ENCODE data around the gene HERC4.
"Not testable (repeated sequence)": the region's sequence is repeated elsewhere in the genome, so short reads cannot be mapped to it uniquely, and the experiment has no call there.

HERC4 gene

DNA sequence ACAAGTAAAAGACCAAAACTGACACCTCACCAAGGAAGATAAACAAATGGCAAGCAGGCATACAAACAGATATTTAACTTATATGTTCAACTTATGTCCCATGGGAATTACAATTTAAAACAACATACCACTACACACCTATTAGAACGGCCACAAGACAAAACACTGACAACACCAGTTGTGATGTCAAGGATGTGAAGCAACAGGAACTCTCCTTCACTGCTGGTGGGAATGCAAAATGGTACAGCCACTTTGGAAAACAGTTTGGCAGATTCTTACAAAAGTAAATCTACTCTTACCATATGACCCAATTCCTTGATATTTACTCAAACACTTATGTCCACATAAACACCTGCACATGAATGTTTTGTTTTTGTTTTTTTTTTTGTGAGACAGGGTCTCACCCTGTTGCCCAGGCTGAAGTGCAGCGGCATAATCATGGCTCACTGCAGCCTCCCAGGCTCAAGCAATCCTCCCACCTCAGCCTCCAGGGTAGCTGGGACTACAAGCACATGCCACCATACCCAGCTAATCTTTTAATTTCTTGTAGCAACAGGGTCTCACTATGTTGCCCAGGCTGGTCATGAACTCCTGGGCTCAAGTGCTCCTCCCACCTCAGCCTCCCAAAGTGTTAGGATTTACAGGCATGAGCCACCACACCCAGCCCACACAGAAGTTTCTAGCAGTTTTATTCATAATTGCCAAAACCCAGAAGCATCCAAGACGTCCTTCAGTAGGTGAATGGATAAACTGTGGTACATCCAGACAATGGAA lies 27.3 kb downstream of the HERC4 start:
- DNase-seq, result no peak

DNA sequence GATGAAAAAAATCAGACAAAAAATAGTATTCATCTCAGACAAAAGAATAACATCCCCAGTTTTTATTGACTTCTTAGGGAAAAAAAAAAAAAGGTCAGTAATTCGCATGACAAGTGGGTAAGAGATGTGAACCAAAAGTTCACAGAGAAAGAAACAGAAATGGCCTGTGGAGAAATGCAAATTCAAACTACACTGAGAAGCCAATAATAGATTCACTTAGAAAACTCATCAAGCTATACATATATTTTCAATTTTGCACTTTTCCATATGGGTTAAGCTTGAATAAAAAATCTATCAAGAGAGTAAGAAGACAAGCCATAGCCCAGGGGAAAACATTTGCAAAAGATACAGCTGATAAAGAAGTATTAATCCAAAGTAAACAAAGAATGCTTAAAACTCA lies 28.0 kb downstream of the HERC4 start:
- no peak for DNase-seq

DNA sequence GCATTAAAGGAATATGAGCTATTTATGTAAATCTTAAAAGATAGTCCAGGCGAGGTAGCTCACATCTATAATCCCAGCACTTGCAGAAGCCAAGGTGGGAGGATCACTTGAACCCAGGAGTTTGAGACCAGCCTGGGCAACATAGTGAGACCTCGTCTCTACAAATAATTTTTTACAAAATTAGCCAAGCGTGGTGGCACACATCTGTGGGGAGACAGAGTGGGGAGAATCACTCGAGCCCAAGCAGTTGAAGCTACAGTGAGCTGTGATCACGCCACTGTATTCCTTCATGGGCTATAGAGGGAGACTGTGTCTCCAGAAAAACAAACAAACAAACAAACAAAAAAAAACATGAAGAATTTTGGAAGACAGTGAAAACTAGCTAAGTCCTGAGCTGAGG lies 28.4 kb downstream of the HERC4 start:
- DNase-seq, result no peak

DNA sequence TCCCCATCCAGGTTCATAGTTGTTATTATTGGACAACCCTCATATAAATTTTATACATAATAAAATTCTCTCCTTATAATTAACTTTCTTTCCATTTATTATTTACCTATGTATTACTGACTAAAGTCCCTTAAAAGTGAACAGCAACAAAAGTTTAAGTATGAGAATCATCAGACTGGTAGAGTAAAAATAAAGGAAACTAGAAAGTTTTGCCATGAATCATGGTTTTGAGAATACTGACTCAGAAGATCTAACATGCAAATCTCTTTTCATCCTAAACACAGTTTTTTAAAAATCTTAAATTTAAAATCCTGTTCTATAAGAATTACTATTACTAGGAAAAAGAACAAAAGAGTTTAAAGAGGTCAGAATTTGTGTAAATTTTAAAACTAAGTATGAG lies 32.1 kb downstream of the HERC4 start:
- no peak for DNase-seq

DNA sequence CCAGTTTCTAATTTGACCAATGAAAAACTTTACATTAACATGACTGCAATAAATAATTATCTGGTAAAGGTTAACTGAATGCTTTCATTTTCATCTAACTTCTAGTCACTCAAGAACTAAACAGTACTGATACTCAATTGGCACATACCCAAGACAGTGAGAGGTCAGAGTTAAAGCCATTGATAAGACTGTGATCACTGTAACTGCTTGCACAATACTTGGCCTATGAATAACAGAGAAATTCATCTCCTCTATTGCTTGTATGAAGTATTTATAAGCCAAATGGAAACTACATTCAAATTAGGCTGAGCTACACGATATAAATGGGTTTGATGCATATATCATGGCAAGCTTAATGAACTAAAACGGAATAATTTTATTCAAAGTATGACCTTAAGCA lies 43.0 kb downstream of the HERC4 start:
- no peak for DNase-seq

DNA sequence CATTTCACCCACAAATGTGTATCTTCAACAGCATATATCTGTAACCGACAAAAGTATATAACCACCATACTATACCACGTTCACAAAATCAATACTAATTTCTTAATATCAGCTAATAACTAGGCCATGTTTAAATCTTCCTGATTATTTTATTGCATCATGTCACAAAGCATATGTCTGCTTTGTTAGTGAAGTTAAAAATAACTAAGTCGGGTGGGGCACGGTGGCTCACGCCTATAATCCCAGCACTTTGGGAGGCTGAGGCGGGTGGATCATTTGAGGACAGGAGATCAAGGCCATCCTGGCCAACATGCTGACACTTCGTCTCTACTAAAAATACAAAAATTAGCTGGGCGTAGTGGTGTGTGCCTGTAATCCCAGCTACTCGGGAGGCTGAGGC lies 47.7 kb downstream of the HERC4 start:
- no peak for DNase-seq

DNA sequence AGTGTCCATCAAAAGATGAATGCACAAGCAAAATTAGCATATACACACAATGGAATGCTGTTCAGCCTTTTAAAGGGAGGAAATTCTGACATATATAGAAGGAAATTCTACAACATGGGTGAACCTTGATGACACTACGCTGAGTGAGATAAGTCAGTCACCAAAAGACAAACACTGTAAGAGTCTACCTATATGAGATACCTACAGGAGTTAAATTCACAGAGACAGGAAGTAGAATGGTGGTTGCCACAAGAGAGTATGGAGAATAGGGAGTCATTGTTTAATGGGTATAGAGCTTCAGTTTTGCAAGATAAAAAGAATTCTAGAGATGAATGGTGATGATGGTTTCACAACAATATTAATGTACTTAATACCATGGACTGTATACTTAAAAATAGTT lies 51.8 kb downstream of the HERC4 start:
- DNase-seq, result no peak

DNA sequence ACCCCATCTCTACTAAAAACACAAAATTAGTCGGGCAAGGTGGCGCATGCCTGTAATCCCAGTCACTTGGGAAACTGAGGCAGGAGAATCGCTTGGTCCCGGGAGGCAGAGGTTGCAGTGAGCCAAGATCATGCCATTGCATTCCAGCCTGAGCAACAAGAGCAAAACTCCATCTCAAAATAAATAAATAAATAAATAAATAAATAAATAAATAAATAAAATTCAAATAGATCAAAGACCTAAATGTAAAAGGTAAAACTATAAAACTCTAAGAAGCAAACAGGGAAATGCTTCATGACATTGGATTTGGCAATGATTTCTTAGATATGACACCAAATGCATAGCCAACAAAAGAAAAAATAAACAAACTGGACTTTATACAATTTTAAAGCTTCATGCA lies 52.8 kb downstream of the HERC4 start:
- DNase-seq, result not testable (repeated sequence)

DNA sequence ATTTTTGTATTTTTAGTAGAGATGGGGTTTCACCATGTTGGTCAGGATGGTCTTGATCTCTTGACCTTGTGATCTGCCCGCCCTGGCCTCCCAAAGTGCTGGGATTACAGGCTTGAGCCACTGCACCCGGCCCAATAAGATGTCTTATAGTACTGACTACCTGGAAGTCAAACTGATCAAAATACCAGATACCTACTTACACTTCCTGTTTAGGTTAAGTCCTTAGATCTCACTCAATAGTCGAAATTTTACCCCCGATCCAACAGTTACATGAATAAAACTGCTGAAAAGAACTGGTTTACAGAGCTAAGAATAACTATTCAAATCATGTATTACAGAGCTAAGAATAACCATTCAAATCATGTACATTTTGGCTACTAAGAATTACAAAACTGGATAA lies 58.6 kb downstream of the HERC4 start:
- not testable (repeated sequence) for DNase-seq

DNA sequence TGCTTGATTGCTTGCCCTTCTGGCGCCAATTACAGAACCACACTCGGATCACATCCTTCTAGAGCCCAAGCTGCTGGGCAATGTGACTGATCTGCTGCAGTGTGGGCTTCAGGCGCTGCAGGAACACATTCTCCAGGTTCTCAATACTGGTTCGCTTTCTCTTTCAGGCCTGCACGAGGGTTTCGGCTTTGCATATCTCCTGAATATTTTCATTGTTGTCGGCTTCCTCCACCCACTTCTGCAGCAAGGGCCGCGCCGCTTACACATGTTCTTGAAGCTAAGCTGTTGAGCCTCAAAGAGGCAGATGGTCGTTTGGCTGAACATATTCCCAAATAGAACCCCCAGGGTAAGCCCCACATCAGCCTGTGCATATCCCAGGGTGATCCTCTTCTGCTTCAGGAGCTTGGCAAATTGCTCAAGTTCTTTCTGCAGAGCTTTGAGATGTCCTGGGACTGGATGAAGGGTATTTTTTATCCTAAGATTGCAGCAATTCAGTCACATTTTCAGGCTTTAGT lies 64.6 kb downstream of the HERC4 start:
- no peak for DNase-seq

DNA sequence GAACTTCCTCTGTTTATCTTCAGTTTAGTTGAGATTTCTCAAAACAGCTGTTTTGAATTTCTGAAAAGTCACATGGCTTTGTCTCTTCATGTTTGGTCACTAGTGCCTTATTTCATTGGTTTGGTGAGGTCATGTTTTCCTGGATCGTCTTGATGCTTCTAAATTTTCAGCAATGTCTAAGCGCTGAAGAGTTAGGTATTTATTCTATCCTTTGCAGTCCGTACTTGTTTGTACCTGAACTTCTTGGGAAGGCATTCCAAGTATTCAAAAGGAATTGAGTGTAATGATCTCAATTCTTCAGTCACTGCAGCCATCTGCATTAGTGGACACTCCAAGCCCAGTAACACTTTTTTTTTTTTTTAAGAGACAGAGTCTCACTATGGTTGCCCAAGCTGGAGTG lies 67.7 kb downstream of the HERC4 start:
- no peak for DNase-seq

DNA sequence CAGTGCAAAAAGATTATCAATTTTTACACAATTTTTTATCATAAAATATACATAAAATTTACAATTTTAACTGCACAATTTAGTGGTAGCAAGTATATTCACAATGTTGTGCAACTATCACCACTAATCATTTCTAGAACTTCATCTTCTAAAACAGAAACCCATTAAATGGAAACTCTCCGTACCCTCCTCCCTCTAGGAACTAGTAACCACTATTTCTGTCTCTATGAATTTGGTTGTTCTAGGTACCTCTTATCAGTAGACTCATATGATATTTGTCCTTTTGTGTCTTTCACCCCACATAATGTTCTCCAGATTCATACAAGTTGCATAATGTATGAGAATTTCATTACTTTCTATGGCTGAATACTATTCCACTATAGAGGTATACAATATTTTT lies 73.5 kb downstream of the HERC4 start:
- no peak for DNase-seq

DNA sequence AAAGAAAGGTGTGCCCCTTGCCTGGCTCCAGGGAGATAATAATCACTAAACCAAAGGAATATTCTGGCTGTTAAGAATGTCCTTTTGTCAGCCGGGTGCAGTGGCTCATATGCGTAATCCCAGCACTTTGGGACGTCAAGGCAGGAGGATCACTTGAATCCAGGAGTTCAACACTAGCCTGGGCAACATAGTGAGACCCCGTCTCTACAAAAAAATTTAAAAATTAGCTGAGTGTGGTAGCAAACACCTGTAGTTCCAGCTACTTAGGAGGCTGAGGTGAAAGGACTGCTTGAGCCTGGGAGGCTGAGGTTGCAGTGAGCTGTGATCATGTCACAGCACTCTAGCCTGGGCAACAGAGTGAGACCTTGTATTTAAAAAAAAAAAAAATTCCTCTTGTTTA lies 74.1 kb downstream of the HERC4 start:
- DNase-seq, result no peak

DNA sequence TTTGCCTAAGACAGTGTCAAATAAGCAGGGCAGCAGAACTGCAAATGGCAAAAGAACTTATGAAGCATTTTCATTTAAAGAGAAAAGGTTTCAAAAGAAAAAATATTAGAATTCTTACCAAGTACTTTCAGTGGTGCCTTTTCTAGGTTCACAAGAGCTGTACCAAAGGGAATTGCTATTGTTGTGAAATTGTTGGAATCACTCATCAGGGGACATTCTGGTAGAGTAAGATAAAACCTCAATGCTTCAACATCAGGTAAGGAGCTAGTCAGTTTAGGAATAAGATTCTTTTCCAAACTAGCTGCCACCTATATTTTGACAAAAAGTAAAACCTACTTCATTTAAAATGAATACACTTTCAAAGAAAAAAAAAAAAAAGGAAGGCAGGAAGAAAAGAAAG lies 85.0 kb downstream of the HERC4 start:
- DNase-seq, result no peak

DNA sequence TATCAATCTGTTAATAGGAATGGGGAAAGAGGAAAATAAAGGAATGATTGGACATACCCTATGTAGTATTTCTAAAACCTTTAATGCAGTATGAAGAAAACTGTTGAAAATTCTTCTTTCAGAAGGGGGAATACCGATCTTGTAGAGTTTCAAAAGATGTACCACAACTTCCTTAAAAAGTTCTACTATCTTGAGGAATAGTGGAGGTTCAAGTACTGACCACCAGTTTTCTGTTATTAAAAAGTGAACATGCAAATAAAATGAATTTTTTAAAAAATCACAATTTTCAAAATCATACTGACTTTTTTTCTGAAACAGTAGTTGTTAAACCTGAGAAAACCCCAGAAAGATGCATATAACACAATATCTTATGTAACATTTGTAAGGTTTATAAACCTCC lies 86.5 kb downstream of the HERC4 start:
- DNase-seq, result no peak

DNA sequence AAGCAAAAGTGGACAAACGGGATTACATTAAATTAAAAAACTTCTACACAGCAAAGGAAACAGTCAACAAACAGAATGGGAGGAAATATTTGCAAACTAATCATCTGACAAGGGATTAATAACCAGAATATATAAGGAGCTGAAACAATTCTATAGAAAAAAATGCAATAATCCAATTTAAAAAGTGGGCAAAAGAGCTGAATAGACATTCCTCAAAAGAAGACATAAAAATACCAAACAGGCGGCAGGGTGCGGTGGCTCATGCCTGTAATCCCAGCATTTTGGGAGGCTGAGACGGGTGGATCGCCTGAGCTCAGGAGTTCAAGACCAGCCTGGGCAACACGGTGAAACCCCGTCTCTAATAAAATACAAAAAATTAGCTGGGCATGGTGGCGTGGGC lies 92.5 kb downstream of the HERC4 start:
- not testable (repeated sequence) for DNase-seq

DNA sequence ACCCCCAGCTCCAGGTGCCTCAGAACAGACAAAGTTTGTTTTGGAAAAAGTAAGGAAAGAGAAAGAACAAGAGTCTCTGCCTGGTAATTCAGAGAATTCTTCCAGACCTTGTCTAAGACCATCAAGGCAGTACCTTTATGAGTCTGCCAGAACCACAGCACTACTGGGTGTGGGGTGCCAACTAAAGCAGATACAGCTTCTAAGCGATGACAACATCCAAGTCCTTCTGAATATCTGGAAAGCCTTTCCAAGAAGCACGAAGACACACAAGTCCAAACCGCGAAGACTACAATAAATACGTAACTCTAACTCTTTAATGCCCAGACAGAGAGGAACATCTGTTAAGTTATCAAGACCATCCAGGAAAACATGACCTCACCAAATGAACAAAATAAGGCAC lies 96.3 kb downstream of the HERC4 start:
- DNase-seq, result no peak

DNA sequence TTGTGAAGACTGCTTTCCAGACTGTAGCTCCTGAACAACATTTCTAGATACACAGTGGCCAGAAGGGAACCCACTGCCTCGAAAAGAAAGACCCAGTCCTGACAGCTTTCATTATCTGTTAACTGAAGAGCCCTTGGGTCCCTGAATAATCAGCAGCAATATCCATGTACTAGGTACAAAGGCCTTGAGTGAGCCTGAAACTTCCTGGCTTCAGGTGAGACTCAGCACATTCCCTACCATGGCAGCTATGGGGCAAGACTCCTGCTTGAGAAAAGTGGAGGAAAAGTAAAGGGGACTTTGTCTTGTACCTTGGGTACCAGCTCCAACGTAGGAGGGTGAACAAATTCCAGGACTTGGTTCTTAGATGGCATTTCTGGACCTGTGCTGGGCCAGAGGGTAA lies 97.8 kb downstream of the HERC4 start:
- DNase-seq, result no peak

DNA sequence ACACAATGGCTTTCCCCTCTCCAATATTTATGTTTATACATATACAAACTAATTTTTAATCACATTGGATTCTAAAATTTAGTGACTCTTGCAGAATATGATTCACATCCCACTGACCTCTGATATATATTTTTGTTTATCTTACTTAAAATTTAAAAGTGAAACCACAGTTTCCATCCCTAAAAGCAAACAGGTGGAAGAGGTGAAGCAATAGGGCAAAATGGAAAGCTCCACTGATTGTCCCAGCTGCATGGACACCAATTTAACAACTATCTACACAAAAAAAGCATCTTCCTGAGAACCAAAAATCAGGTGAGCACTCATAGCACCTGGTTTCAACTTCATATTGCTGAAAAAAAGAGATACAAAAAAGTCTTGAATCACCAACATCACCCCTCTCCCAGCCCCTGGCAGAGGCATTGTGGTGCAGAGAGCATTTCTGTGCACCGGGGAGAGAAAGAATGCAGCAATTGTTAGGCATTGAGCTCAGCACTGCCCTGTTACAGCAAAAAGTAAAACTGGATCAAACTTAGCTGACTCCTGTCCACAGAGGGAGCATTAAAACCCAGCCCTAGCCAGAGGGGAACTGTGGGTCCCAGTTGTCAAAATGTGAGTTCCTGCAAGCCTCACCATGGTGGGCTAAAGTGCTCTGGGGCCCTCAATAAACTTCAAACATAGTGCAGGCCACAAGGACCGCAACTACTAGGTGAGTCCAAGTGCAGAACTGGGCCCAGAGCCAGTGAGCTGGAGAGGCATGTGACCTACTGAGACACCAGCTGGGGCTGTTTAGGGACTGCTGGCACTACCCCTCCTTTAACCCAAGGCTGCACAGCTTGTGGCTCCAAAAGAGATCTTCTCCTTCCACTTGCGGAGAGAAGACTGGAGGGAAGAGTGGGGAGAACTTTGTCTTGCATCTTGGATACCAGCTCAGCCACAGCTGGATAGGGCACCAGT lies 98.5 kb downstream of the HERC4 start:
- DNase-seq, result no peak

DNA sequence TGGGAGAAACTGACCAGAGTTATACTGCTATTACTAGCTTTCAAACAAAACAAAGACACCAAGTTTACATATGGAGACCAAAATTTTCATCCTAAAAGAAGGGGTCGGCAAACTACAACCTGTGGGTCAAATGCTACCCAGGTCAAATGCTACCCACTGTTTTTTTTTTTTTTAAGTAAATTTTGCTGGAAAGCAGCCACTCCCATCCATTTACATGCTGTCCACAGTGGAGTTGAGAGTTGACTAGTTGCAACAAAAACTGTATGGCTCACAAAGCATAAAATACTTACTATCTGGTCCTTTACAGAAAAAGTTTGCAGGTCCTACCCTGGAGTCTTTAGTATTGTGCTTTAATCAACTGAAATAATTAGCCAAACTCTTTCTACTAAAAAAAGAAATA lies 99.2 kb downstream of the HERC4 start:
- no peak for DNase-seq

DNA sequence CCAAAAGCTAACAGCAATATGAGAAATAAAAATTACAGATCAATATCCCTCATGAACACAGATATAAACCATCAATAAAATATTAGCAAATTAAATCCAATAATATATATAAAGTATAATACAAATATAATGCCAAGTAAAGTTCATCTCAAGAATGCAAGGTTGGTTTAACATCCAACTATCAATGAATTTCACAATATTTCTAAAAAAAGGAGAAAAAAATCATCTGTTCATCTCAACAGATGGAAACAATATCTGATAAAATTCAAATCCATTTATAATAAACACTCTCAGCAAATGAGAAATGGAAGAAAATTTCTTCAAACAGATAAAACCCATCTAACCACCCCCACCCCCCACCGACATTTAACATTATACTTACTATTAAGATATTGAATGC lies 103.8 kb downstream of the HERC4 start:
- no peak for DNase-seq

DNA sequence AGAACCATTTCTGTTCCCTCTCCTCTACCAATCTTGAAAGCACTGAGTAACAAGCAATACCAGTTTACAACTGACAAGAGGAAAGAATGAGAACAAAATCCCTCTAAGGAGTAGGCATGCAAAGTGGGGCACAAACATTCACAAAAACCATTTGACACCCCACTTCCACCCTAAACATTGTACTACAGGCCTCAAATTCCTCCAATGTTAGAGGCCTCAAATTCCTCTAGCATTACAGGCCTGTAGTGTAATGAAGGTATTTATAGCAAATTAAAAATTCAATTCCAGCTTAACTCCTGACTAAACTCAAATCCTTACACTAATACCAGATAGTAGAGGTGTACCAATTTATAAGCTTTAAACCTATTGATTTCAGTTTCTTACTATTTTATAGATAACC lies 105.2 kb downstream of the HERC4 start:
- no peak for DNase-seq

DNA sequence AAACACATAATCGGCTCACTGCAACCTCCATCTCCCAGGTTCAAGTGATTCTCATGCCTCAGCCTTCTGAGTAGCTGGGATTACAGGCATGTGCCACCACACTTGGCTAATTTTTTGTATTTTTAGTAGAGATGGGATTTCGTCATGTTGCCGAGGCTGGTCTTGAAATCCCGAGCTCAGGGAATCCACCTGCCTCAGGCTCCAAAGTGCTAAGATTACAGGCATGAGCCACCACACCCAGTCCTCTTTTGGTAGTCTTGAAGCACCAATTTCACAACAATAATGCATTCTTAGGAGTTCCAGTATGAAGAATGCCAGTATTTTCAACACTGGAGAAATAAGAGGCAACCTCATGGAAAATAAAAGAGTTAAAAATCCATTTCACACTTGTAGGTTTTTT lies 109.0 kb downstream of the HERC4 start:
- DNase-seq, result not testable (repeated sequence)

DNA sequence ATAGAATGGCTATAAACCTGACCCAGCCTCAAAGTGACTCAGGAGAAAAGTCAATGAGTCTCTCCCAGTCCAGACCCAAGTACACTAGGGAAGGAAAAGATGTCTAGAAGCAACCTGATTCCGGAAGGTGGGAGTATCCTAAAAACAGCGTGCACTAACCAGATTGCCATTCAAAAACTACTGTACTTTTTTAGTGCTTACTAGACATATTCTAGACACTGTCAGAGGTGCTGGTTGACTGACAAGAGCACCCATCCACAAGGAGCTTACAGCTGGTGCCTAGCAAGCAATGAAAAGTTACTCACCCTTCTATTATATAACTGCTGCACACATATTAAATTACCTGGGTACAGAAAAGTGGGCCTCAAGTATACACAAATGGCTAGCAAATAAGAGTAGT lies 109.6 kb downstream of the HERC4 start:
- no peak for DNase-seq

Data from T-helper 9 cell (primary cell).